Lower leg skin (tissue), 4 donors: Measurements from ENCODE around the gene FMNL2. TPM values are rescaled to one million over a fixed set of nuclear protein-coding genes. Genes with fewer than 3 reads are reported as not detected.

ENCODE experiments used
- DNase-seq, 2 donors: peaks; one replicate each; pipeline ENCODE4 v3.0.0-alpha.2; 2019; ENCODE audit warnings: low spot score in 2 of 2
- H3K4me3 ChIP-seq: fragments of 200-600 bp; sonication (generic); 2 replicates; pipeline ENCODE4 v1.5.1; 2017; ENCODE audit warnings: mild to moderate bottlenecking, low read depth; ENCODE audit not compliant: poor library complexity, severe bottlenecking
- POLR2A ChIP-seq, 2 donors: fragments of 450-650 bp; IDR thresholded peaks; one replicate each; pipeline ENCODE4 v1.6.1; 2016 to 2017; ENCODE audit warnings: antibody characterized with exemption in 2 of 2, mild to moderate bottlenecking in 1 of 2, moderate library complexity in 1 of 2
- WGBS, 2 donors: methylation state at CpG; one replicate each; pipeline ENCODE4 v1.1.5; 2018; 5-methylcytosine and 5-hydroxymethylcytosine counted together
- intact Hi-C: fragments of 100-400 bp; cut with DNase I; formaldehyde crosslinking; loops from one replicate; pipeline ENCODE4 v1.15.0; 2023; ENCODE audit warnings: low total_unique reads
- total RNA-seq, 4 donors: library from RNA; depleted of rRNA; stranded (reverse); fragments of >200 nt; gene quantifications; one replicate each; pipeline ENCODE4 v1.1.0, GENCODE V29; 2016
- TF ChIP-seq, protein P1 (sequence below), 3 donors: fragments of 450-650 bp; IDR thresholded peaks; one replicate each; pipeline ENCODE4 v1.5.1; 2016; ENCODE audit warnings: antibody characterized with exemption in 3 of 3, mild to moderate bottlenecking in 3 of 3, moderate library complexity in 2 of 3

The FMNL2 gene
- 10 to 100 TPM in 3 of 4 donors, 1 to 10 TPM in 1; 9.6 to 18.3 (median 12.9) TPM for total RNA-seq

DNA sequence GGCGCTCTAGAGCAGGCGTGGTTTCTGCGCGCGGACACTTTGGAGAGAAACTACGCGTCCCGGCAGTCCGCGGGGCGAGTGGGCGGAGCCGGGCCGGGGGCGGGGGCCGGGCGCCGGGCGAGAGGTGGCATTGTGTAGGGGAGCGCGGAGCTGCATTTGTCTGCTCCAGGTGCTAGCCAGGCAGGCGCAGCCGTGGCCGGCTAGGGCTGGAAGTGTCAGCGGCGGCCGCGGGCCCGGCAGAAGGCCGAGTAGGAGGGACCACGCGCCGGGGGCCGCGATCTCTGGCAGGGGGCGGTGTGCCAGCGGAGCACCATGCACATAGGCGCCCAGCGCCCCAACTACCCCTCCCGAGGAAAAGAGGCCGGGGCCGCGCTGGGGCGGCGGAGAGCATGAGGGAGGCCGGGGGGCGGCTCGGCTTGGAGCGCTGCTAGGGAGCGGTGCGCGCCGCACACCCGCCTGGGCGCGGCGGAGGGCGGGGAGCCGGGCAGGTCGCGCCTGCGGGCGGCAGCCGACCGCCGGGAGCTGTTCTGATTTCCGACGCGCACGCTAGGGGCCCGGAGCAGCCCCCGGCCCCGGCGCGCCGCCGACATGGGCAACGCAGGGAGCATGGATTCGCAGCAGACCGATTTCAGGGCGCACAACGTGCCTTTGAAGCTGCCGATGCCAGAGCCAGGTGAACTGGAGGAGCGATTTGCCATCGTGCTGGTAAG lies at the start of gene FMNL2:
FMNL2 (plus strand) TSS at position 159 of the 710 bp plus-strand sequence.
- TF ChIP-seq, protein P1, sequence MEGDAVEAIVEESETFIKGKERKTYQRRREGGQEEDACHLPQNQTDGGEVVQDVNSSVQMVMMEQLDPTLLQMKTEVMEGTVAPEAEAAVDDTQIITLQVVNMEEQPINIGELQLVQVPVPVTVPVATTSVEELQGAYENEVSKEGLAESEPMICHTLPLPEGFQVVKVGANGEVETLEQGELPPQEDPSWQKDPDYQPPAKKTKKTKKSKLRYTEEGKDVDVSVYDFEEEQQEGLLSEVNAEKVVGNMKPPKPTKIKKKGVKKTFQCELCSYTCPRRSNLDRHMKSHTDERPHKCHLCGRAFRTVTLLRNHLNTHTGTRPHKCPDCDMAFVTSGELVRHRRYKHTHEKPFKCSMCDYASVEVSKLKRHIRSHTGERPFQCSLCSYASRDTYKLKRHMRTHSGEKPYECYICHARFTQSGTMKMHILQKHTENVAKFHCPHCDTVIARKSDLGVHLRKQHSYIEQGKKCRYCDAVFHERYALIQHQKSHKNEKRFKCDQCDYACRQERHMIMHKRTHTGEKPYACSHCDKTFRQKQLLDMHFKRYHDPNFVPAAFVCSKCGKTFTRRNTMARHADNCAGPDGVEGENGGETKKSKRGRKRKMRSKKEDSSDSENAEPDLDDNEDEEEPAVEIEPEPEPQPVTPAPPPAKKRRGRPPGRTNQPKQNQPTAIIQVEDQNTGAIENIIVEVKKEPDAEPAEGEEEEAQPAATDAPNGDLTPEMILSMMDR (IDR thresholded peaks at IDR 0.05), result no peak
- no peak for TF ChIP-seq POLR2A (IDR thresholded peaks at IDR 0.05)
- H3K4me3 ChIP-seq, result peak within 1 kb of the TSS; percentile 90
- peak; percentile 79 to 96 for DNase-seq
- intact Hi-C loops, result no loop called here
- WGBS, 2 donors, result 0 to 3% methylated on average over 22 to 33 of the region's 85 CpGs

DNA sequence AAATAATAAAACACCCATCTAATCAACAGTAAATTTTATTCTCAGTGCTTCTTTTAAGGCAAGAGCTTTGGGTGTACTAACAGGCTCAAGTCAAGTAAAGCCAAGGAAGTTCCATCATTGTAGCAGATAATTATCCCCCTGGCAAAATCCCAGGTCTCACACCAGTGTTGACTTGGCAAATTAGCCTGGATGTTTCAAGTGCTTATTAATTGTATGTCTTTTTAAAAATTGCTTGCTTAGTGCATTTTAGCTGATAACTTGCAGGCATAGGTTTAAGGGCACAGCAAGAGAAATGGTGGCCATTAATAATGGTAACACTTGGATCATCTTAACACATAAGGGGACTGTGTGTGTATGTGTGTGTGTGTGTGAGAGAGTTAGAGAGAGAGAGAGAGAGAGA lies 42.0 kb upstream of the FMNL2 start:
- intact Hi-C loops, result no loop called here
- no peak for TF ChIP-seq POLR2A (IDR thresholded peaks at IDR 0.05)
- TF ChIP-seq, protein P1 (IDR thresholded peaks at IDR 0.05), result no peak
- H3K4me3 ChIP-seq, result no peak overlapping the region
- no peak for DNase-seq

DNA sequence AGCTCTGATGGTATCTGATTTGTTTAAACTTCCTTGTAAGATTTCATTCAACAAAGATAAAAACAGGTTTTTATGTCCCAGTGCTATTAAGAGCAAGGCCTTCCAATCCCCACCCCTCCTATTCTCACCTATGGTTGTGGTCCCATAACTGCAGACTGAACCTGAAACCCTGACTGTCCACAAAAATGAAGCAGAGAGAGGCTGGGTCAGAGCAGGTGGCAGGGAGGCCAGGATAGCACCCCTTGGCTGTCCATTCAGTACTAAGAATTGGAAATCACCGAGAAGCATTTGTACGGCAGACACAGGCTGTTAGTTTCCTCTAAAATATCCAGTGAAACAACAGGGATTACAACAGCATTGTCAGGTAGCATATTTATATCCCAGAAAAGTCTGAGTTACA lies 37.3 kb upstream of the FMNL2 start:
- H3K4me3 ChIP-seq, result no peak overlapping the region
- TF ChIP-seq, protein P1 (IDR thresholded peaks at IDR 0.05), result no peak
- no peak for TF ChIP-seq POLR2A (IDR thresholded peaks at IDR 0.05)
- intact Hi-C loops, result no loop called here
- WGBS, 2 donors, result 95 to 99% methylated on average over 2 of the region's 2 CpGs
- DNase-seq, result no peak

DNA sequence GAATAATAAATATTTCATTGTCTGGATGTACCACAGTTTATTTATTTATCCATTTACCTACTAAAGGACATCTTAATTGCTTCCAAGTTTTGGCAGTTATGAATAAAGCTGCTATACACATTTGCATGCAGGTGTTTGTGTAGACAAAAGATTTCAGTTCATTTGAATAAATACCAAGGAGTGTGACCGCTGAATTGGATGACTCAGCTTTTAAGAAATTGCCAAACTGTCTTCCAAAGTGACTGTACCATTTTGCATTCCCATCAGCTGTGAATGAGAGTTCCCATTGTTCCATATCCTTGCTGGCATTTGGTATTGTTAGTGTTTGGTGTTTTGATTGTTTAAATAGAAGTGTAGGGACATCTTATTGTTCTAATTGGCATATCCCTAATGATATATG lies 36.2 kb upstream of the FMNL2 start:
- TF ChIP-seq, protein P1 (IDR thresholded peaks at IDR 0.05), result no peak
- TF ChIP-seq POLR2A (IDR thresholded peaks at IDR 0.05), result no peak
- intact Hi-C loops, result no loop called here

DNA sequence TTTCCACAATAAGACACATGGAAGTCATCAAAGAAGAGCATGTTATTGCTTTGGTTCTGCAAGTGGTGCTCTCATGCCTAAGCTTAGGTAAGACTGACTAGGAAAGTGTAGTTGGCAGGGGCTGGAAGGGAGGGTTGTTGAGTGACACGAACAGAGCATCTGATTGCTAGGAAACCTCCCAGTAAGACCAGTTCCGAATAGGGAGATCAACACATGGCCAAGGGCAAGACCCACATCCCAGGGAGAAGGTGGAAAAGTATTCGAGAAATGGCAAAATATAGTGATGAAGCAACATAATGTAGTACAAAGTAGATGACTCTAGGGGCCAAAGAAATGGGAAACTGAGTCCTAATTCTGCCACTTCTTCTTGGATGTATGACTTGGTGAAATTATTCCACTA lies 33.8 kb upstream of the FMNL2 start:
- intact Hi-C loops, result no loop called here
- no peak overlapping the region for H3K4me3 ChIP-seq
- 87 to 95% methylated on average over 3 of the region's 3 CpGs for WGBS, 2 donors
- no peak for DNase-seq
- no peak for TF ChIP-seq POLR2A (IDR thresholded peaks at IDR 0.05)
- TF ChIP-seq, protein P1 (IDR thresholded peaks at IDR 0.05), result no peak

More for the DNA sequence above, 36.2 kb upstream of the FMNL2 start:
- DNase-seq, result no peak
- no peak overlapping the region for H3K4me3 ChIP-seq
- 46 to 51% methylated on average over 1 of the region's 1 CpG for WGBS, 2 donors

DNA sequence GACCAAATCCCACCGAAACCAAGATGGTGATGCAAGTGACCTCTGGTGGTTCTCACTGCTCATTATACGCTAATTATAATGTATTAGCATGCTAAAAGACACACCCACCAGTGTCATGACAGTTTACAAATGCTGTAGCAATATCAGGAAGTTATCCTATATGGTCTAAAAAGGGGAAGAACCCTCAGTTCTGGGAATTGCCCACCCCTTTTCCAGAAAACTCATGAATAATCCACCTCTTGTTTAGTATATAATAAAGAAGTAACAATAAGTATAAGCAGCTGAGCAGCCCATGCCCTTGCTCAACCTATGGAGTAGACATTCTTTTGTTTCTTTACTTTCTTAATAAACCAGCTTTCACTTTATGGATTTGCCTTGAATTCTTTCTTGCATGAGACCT lies 31.0 kb upstream of the FMNL2 start:
- no peak overlapping the region for H3K4me3 ChIP-seq
- WGBS, 2 donors, result 92 to 94% methylated on average over 2 of the region's 2 CpGs
- intact Hi-C loops, result no loop called here
- no peak for DNase-seq
- TF ChIP-seq POLR2A (IDR thresholded peaks at IDR 0.05), result no peak
- TF ChIP-seq, protein P1 (IDR thresholded peaks at IDR 0.05), result no peak
